D721Med (cell line): ENCODE measurements around the gene GDI2.

ENCODE experiments used
- DNase-seq: peaks from one replicate; pipeline ENCODE4 v3.0.0; 2011; ENCODE audit warnings: low spot score; ENCODE audit not compliant: insufficient read length
- FAIRE-seq: peaks from 2 replicates; lab custom pipeline; 2011; peaks lifted over from hg19 to GRCh38; lab: Jason Lieb, UNC
- CTCF ChIP-seq: IDR thresholded peaks from 2 replicates; pipeline ENCODE4 v1.5.1; 2012; ENCODE audit warnings: mild to moderate bottlenecking, control low read depth; ENCODE audit not compliant: insufficient read depth; ENCODE audit errors: missing control alignments

Gene GDI2

GRCh38 chr10:5818894-5819293, 5.7 kb upstream of the GDI2 start:
- FAIRE-seq, result no peak
- no peak for DNase-seq
- no peak for TF ChIP-seq CTCF

- no peak for DNase-seq
- FAIRE-seq, result no peak
- no peak for TF ChIP-seq CTCF
These were observed 4.8 kb upstream of the GDI2 start for GRCh38 chr10:5818048-5818331.

GRCh38 chr10:5817322-5818047, 4.3 kb upstream of the GDI2 start:
- DNase-seq (no peak), FAIRE-seq (no peak)
- TF ChIP-seq CTCF, result no peak

GRCh38 chr10:5816170-5816569, 2.9 kb upstream of the GDI2 start:
- DNase-seq, result no peak
- FAIRE-seq, result no peak
- no peak for TF ChIP-seq CTCF

GRCh38 chr10:5814110-5815107, 1.2 kb upstream of the GDI2 start:
- no peak for TF ChIP-seq CTCF
- DNase-seq (no peak), FAIRE-seq (no peak)

GRCh38 chr10:5813091-5813340, 218 bp downstream of the GDI2 start:
- DNase-seq (no peak), FAIRE-seq (no peak)
- TF ChIP-seq CTCF, result no peak
